H1 (cell line): ENCODE data around the gene LMNTD2. TPM values are rescaled to one million over a fixed set of nuclear protein-coding genes. Genes with fewer than 3 reads are reported as not detected.

Experiments
- CHD2 ChIP-seq: IDR thresholded peaks from 2 replicates; pipeline ENCODE4 v1.6.1; 2012; ENCODE audit warnings: low read length, improper control_type of control experiment
- CHD7 ChIP-seq: fragments of 300-600 bp; sonication (generic); IDR thresholded peaks from 2 replicates; pipeline ENCODE4 v1.7.1; 2012; ENCODE audit warnings: low read length, moderate library complexity, mild to moderate bottlenecking, inconsistent platforms; ENCODE audit not compliant: insufficient replicate concordance
- TEAD4 ChIP-seq: IDR thresholded peaks from 2 replicates; pipeline ENCODE4 v1.6.1; 2012; ENCODE audit warnings: low read depth, low read length, inconsistent platforms, mixed read lengths
- USF2 ChIP-seq: IDR thresholded peaks from 2 replicates; pipeline ENCODE4 v1.6.1; 2011; ENCODE audit warnings: low read length, improper control_type of control experiment
- polyA plus RNA-seq, 7 experiments: library from polyadenylated mRNA; depleted of rRNA in 3 of 7; stranded (reverse) in 5 of 7; unstranded in 2 of 7; fragments of >200 nt in 5 of 7; fragments of 200-250 nt in 2 of 7; gene quantifications; 1 replicate in 5 of 7; 2 replicates in 1 of 7; 4 replicates in 1 of 7; pipeline versions ENCODE4 v1.2.1 to v1.2.3, GENCODE V29; 2011 to 2013; ENCODE audit warnings: missing spikeins in 2 of 7, mixed read lengths in 2 of 7
- total RNA-seq: library from RNA; stranded (reverse); fragmentation: NEBNext Ultra II Directional; extraction: Animal tissue kit (Norgen Biotek cat#: 25700); gene quantifications from 2 replicates; pipeline ENCODE4 v1.2.1, GENCODE V29; 2021

The LMNTD2 gene
- total and polyA plus RNA-seq, 2 of the 8 experiments (the other 6 are each of a cell fraction or from before 2014, with no cell fraction given) = 1.6 to 3.1 TPM

- TF ChIP-seq CHD7 (no peak), CHD2 (no peak), USF2 (no peak), TEAD4 (no peak)
- TF ChIP-seq, all 59 proteins: peak for 6
Observed at GRCh38 chr11:554428-555226, 5.9 kb downstream of the LMNTD2 start (continued).
